DMS79 treated with DMSO at 0.1 percent for 48 hours (cell line): ENCODE results near the gene UBE2J2.
"Not testable (repeated sequence)": the region's sequence is repeated elsewhere in the genome, so short reads cannot be mapped to it uniquely, and the experiment has no call there.

Experiments used
- DNase-seq: peaks from one replicate; lab custom pipeline; 2025; lab: John Stamatoyannopoulos, UW

UBE2J2 gene

DNA sequence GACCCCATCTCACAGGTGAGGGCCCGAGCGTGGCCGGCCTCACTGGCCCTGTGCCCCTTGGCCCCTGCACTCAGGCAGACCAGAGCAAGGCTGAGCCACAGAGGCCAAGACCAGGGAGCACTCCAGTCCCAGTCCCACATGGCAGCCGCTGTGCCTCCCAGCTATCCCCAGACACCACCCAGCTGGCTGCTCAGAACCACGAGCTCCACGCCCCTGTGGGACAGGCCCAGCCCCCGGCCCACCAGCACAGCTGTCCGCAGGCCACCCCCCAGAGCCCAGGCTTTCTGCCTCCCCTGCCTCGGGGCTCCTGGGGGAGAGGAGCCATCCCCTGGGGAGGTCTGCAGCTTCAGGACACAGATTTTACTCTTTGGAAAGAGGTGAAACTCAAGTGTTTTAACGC, 18.0 kb downstream of the UBE2J2 start:
- DNase-seq, result no peak

DNA sequence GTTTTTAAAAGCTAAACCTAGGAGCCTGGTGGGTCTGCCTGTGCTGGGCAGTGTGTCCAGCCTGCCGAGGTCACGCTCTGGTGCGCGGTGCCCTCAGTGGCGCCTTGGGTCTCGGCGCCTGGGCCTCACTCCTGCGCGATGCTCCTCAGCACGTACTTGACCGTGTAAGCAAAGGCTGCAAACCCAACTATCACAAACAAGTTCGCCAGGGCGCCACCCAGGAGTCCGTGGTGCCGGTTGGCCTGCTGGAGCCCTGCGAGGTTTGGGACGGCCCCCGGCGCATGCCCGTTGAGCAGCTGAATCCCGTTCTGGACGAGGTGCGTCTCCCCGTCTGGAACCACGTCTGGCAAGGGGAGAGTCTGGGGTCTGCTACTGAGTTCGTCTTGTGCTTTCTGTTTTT, 18.6 kb downstream of the UBE2J2 start:
- no peak for DNase-seq

- DNase-seq, result no peak
These were observed 19.0 kb downstream of the UBE2J2 start for GRCh38 chr1:1254667-1254998.

DNA sequence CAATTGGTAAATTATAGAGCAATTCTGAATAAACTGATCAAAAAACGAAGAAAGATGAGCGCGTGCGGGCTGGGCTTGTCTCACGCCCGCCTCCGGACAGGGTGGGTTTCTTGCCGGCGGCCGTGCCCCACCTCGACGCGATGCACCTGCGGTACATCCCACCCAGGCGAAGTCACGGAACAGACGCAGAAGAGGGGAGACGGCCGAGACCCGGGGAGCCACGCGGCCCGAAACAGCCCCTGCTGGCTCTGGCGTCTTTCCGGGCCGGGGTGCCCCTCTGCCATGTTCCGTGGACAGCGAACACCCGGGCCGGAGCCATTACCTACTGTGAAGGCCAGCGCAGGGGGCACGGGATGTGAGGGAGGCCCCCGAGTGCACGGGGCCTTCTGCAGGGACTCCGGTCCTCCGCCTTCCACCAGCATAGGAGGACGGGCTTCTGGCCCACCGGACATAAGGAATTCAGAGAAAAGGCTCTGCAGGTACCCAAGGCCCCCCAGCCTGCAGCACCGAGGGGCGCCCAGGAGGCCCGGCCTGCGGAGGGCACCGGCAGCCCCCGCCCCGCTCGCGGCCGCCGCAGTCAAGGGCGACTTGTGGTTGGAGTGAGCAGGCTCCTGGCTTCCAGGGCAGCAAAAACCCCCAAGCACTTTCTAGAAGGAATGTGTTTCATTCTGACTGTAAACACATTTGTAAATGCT, 19.5 kb downstream of the UBE2J2 start:
- no peak for DNase-seq

DNA sequence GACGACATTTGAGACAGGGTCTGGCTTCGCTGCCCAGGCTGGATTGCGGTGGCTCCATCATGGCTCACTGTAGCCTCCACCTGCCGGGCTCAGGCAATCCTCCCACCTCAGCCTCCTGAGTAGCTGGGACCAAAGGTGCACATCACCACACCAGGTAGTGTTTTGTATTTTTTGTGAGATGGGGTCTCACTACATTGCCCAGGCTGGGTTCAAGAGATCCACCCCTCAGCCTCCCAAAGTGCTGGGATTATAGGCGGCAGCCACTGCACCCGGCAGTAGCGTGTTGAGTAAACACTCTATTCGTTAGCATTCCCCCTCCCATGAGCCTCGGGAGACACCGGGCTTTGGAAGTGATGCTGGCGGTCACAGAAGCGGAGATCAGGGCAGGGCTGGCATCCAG, 20.3 kb downstream of the UBE2J2 start:
- DNase-seq, result no peak

DNA sequence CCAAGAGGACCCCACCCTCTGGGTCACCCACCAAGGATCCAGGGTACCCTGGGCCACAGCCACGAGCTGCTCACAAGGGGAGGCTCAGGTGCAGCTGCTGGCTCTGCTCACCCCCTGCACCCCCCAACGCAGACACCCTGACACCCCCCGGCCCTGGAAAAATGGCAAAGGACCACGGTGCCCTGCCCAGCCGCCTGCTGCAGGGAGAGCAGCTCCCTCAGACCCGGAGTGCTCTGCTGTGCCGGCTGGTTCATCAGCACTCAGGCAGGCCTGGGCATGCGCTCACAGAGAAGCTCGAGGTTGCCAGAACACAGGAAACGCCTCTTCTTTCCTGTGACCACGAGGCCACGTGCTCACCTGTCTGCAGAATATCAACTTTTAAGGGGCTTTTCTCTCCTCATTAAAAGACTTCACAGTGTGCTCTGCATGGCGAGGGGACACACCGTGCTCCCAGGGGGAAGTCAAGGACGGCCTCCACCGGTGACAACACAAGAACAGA, 22.8 kb downstream of the UBE2J2 start:
- peak; percentile 51 for DNase-seq

- DNase-seq, result not testable (repeated sequence)
These were observed 25.4 kb downstream of the UBE2J2 start for GRCh38 chr1:1248009-1248913.

GRCh38 chr1:1247341-1247913, 26.2 kb downstream of the UBE2J2 start:
- no peak for DNase-seq

- DNase-seq, result peak; percentile 5
These were observed 26.9 kb downstream of the UBE2J2 start, which contains the start of gene C1QTNF12 for GRCh38 chr1:1246577-1247340. Gene C1QTNF12, minus strand, starts transcription at chr1:1246722. Its CDS starts 32 bp downstream, at chr1:1246690.

GRCh38 chr1:1245817-1246576, 27.7 kb downstream of the UBE2J2 start:
- DNase-seq, result no peak

- no peak for DNase-seq
These were observed 28.4 kb downstream of the UBE2J2 start for GRCh38 chr1:1245178-1245816.

GRCh38 chr1:1244192-1244811, 29.4 kb downstream of the UBE2J2 start:
- no peak for DNase-seq

DNA sequence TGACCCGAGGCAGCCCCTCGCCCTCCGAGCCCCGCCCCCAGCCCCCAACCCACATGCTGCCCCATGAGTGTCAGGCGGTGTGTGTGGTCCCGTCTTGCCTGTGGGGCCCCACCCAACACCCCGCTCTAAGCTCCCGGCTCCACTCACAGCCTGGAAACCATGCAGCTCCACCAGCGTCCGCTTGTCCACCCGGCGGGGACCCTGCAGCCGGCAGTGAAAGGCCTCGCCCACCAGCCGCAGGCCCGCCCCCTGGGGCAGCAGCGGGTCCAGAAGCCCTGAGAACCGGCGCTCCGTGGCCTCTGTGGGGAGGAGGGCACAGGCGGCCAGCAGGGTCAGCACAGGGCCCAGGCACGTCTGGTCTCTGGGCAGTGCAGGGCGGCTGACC, 29.9 kb downstream of the UBE2J2 start:
- no peak for DNase-seq

GRCh38 chr1:1243266-1243660, 30.4 kb downstream of the UBE2J2 start:
- no peak for DNase-seq

DNA sequence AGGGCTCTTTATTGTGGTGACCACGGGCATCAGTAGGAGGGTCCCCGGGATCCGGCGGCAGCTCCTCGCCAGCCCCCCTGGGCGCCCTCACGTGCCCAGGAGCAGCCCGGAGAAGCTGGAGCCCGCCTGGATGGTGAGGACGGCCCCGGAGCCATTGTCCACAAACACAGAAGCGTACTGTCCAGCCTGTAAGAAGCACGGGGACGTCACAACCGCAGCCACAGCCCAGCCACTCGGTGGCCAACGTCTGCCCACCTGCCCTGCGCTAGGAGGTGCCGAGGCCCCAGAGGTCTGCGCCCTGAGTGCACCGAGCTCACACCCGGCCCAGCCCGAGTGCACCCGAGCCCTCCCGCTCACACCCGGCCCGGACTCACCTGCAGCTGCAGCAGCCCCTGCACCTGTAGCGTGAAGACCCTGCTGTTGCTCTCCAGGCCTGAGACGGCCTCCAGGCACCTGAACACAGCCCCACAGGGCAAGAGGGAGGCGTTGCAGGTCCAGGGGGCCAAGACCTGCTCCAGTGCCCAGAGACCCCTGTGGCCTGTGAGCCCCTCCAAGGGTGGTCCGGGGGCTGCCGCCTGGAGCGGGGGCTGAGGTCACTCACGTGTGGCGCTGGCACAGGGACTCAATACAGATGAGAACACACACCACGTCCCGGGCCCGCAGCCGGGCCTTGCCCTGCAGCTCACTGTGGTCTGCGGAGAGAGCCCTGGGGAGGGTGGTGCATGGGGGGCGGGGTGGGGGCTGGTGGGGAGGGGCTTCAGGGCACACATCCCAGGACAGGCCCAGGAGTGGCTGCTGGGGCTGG, 31.0 kb downstream of the UBE2J2 start:
- no peak for DNase-seq

DNA sequence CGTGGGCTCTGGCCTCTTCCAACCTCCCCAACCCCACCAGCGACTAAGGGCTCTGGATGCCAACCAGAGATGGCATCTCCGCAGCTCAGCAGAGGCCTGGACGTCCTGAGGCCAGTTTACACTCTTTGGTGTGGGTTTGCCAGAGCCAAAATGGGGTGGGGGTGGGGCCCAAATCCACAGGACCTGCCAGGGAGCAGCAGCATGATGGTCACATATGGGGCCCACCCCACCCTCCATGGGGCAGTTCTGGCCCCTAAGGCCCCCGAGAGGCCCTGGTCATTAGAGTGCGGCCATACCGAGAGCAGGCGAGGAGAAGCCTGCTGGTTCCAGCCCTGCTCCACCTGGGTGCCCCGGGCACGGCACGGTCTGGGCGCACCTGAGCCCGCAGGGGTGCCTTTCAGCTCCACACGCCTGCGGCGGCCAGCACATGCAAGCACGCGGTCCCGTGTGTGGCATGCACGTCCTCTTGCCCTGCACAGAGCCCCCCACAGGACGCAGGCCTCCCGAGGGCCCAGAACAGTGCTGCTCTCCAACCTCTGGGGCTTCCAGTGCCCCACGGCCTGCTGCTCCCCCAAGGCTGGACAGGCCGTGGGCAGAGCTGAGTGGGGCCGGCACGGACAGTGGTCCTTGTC, 31.9 kb downstream of the UBE2J2 start:
- no peak for DNase-seq

- no peak for DNase-seq
These were observed 32.6 kb downstream of the UBE2J2 start for GRCh38 chr1:1240822-1241587.

DNA sequence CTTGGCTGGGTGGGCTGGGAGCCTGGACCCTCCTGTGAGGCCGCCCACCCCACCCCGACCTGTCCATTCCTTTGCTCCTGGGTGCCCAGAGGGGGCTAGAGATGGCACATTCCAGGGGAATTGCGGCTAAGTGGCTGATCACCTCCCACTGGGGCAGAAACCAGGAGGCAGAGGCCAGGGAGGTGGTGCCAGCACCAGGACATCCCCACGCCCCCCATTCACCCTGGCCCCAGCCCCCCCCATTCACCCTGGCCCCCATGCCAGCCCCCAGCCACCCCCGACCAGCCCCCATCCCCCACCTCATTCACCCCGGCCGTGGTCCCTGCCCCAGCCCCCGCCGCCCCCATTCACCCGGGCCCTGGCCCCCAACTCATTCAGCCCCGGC, 33.3 kb downstream of the UBE2J2 start:
- DNase-seq, result no peak
